ENCODE results near the gene NOL12.
"Not testable (repeated sequence)": the region's sequence is repeated elsewhere in the genome, so short reads cannot be mapped to it uniquely, and the experiment has no call there.

NOL12 gene

DNA sequence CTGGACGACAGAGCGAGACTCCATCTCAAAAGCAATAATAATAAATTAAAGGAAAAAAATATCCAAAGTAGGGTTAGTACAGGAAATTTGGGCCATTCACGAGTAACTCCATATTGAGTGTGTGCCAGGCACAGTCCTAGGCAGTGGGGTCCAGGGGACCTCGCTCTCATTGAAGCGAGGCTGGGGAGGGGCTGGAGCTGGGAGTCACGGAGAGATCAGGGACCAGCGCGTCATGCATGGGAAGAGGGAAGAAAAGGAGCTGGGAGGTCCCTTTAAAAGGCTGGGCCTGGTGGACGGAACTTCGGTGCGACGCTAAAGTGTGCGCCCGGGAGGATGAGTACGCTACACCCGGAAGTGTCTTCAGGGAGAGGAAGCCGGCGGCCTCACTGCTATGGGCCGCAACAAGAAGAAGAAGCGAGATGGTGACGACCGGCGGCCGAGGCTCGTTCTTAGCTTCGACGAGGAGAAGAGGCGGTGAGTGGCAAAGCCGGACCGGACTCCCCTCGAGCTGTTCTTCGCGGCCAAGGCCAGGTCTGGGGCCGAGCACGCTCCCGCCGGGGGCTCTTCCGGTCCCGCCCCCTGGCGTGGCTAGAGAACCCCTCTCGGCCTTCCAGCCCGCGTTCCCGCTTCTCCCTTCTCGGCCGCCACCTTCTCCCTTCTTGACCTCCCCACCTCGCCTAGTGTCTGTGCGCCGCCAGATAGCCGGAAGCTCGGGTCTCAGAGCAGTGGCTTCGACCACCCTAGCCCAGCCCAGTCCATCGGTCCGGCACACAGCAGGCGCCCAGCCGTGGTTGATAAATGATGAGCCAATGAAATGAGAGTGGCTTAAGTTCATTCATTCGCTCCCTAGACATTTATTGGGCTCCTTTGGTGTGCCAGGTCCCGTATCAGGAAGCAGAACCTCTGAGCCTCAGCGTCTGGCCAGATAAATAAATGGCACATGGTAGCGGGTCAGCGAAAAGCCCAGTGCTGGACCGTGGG, at the start of gene NOL12:
Gene NOL12 (plus strand): TSS at position 342 of the 981 bp plus-strand sequence. CDS start 50 bp downstream, at position 392.
- peak; percentile 87 for DNase-seq

DNA sequence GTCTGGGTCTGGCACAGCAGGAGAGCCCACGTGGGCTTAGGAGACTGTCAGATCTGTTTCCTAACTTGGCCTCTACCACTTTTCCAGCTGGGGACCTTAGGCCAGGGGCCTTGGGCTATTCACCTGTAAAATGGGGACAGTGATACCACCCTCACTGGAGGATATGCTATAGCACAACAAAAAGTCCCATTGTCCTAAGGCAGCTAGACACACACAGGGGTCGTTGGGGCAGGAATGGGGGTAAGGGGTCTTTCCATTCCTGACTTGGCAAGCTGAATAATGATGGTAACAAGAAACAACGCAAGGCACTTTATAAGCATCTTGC, 49.2 kb upstream of the NOL12 start:
- no peak for DNase-seq

DNA sequence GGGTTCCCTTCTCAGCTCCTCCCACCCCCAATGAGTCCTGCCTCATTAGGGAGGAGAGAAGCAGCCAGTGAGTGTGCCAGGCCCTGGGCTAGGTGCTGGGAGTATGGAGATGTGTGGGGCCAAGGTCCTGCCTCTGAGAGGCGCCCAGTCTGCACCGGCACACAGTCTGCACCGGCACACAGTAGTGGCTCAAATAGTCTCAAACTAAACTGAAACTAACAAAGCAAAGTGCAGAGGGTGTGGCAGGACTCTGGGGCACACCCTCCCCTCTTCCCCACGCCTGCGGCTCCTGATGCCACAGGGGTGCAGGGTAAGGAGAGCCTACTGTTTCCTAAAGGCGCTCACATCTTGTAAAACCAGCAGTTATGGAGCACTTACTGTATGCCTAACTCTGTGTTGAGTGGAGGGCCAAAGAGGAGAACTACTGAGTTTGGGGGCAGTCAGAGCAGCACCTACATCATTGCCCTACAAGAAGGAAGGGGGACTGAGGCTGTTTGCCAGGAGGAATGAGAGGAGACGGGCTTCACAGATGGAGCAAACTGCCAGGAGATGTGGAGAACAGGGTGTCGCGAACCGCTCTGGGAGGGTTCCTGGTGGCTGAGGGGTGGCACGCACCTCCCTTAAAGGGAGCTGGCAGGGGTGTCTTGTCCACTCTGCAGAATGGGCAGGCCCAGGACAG, 47.6 kb upstream of the NOL12 start:
- peak; percentile 44 for DNase-seq

GRCh38 chr22:37639070-37639760, 46.9 kb upstream of the NOL12 start, which contains the start of gene SH3BP1:
TSS of gene SH3BP1 (plus strand) at chr22:37639669. CDS start at chr22:37639788, 119 bp downstream.
- peak; percentile 69 for DNase-seq

DNA sequence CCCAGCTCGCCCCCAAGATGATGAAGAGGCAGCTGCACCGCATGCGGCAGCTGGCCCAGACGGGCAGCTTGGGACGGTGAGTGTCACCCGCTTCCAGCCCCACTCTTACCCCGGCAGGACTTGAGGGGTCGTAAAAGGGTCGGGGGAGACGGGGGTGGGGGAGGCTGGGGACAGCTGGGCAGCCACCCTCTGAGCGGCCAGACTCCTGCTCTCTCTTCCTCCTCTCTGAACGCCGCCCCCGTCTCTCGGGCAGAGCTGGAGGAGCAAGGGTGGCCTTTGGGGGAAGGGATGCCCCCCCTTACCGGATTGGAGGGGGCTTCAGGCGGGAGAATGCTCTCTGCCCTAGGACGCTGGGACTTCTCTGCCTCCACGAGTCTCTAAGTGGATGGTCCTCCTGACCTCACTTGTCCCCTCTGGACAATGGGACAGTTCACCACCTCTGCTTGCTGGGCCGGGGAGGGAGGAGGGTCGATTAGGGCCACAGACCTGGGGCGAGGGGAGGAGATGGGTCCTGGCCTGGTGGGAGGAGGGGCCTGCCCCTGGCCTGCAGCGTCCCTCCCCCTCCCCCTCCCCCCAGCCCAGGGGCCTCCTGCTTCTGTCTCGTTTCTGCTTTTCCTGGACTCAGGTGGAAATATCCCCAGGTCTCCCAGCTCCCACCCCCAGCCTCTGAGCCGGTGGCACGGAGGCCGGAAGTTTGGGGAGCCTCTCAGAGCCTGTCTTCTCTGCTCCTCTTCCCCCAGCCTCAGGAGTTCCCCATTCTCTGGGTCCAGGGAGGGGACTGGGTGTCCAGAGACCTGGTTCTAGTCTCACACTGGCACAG, 46.2 kb upstream of the NOL12 start:
- peak; percentile 41 for DNase-seq

DNA sequence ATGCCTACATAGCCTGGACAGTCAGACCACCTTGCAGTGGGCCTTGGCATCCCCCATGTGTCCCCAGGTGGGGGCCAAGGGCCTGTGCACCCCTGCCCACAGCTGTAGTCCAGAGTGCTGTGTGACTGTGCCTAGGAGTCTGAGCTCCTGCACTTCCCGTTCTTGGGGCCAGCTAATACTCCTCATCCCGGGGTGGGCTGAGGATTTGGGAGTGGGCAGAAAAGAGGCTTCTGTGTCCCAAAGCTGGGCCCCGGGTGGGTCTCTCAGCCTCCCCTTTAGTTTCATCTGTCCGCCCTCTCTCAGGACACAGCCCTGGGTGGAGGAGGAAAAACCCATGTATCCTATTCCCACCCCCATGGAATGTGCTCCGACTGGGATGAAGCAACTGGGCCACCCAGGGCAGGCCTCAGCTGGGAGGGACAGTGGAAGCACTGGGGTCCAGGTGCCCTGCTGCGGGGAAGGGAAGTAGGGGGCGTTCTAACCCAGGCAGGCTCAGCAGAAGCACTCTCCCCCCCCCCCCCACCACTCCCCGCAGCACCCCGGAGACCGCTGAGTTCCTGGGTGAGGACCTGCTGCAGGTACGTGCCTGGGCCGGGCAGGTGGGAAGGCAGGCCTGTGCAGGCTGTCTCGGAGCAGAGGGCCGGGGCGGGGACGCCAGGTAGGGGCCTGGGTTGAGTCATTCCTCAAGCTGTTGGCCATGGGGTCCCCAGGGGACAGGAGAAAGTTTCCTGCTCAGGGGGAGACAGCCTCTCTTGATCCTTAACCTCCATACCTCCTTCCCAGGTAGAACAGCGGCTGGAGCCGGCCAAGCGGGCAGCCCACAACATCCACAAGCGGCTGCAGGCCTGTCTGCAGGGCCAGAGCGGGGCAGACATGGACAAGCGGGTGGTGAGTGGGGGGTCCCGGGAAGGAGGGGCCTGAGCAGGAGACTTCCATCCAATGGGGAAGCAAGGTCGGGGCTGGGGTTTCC, 45.3 kb upstream of the NOL12 start:
- no peak for DNase-seq

DNA sequence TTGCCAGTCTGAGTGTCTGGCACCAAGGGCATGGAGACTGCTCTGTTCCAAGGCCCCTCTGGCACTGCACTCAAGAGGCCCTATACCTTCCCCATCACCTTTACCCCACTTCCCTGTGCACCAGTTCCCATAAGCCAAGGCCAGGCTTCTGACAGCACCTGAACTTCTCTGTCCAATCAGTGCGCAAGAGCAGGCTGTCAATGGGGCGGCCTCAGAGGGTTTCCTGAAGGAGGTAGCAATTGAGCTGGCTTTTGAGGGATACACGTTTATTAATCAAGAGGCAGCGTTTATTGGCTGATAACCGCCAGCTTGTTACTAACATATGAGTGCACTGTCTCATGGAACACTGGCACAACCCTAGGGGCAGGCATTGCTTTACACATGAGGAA, 44.6 kb upstream of the NOL12 start:
- no peak for DNase-seq

DNA sequence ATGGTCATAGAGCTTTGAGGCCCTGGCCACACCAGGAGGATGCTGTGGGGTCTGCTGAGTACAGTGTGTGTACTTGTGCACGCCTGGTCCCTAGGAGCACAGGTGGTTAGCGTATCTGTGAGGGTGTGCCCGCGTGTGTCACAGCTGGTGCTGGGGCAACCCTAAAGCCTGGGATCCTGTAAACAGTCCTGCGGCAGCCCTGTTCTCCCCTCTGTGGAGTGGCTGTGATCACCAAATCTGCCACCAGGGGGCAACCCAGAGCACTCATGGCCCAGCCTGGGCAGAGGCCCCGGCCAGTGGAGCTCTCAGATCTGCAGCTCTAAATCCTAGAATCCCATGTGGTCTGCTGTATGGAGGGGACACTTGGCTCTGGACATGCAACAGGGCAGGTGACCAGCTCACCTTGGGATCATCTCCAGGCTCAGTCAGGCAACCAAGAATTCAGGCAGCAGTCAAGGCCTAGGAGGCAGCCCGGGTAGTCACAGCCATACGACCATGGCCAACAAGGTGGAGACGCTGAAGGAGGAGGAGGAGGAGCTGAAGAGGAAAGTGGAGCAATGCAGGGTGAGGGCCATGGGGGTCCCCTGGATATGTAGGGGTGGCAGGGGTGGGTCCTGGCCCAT, 42.8 kb upstream of the NOL12 start:
- DNase-seq: peak; percentile 85

DNA sequence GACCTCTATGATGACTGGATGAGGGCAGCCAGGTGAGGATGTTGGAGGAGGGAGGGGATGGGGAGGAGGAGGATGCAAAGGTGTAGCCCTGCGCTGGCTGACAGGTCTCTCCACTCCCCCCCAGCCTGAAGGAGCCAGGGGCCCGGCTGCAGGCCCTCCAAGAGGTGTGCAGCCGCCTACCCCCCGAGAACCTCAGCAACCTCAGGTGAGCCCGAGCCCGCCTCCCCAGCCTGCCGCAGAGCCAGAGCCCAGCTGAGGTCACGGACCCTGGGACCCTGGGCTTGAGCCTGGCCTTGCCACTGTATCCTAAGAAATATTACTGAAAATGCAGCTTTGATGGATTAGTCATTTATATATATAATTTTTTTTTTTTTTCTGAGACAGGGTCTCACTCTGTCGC, 38.8 kb upstream of the NOL12 start:
- DNase-seq: no peak

DNA sequence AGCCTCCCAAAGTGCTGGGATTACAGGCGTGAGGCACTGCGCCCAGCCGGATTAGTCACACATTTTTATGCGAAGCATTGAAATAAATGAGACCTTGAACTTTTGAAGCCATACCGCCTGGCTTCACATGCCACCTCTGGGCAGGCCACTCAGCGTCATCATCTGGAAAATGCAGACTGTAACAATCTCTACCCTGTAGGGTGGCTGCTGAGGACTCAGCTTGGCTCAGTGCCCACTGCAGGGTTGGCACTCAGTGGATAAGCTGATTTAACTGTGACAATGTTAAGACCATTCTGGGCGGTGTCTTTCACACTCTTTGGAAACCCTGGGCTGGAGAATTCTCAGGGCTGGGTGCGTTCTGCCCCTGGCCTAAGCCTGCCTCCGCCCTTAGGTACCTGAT, 38.2 kb upstream of the NOL12 start:
- no peak for DNase-seq

- DNase-seq: no peak
These were observed 35.5 kb upstream of the NOL12 start for GRCh38 chr22:37650463-37651136.

- no peak for DNase-seq
These were observed 31.4 kb upstream of the NOL12 start for GRCh38 chr22:37654563-37655251.

- no peak for DNase-seq
These were observed 30.9 kb upstream of the NOL12 start for GRCh38 chr22:37655252-37655563.

- DNase-seq: not testable (repeated sequence)
These were observed 29.6 kb upstream of the NOL12 start for GRCh38 chr22:37656583-37656982.

- no peak for DNase-seq
These were observed 28.5 kb upstream of the NOL12 start for GRCh38 chr22:37657590-37658132.

DNA sequence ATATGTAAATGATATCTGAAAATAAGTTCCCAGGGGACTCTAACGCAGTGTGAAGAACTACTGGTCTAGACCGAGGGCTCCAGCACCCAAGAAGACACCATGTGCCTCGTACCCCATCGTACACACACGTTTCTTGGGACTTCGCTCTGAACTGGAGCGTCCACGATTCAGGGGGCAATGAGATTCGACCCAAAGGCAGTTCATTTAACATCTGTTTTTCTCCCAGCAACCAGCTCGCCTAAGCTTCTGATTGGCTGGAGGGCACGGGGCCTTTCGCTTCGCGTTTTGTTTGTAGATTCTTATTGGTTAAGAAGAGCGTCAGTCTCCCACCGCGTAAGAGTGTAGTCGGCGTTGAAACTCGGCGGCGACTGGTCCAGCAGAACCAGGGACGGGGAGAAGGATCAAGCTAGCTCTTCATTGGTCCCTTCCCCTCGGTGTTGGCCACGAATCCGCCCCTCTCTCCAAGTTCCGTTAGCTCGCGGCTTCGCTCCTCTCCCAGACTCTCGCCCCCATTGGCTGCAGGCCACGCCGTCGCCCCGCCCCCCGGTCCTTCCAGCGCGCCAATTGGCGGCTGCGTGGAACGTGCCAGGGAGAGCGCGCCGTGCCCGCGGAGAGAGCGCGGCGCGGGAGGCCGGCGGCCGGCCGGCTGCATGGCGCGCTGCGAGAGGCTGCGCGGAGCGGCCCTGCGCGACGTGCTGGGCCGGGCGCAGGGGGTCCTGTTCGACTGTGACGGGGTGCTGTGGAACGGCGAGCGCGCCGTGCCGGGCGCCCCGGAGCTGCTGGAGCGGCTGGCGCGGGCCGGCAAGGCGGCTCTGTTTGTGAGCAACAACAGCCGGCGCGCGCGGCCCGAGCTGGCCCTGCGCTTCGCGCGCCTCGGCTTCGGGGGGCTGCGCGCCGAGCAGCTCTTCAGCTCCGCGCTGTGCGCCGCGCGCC, 27.7 kb upstream of the NOL12 start, which contains the start of gene PDXP:
Gene PDXP (plus strand): TSS at position 591 of the 933 bp plus-strand sequence. CDS start 60 bp downstream, at position 651.
- peak; percentile 99 for DNase-seq

DNA sequence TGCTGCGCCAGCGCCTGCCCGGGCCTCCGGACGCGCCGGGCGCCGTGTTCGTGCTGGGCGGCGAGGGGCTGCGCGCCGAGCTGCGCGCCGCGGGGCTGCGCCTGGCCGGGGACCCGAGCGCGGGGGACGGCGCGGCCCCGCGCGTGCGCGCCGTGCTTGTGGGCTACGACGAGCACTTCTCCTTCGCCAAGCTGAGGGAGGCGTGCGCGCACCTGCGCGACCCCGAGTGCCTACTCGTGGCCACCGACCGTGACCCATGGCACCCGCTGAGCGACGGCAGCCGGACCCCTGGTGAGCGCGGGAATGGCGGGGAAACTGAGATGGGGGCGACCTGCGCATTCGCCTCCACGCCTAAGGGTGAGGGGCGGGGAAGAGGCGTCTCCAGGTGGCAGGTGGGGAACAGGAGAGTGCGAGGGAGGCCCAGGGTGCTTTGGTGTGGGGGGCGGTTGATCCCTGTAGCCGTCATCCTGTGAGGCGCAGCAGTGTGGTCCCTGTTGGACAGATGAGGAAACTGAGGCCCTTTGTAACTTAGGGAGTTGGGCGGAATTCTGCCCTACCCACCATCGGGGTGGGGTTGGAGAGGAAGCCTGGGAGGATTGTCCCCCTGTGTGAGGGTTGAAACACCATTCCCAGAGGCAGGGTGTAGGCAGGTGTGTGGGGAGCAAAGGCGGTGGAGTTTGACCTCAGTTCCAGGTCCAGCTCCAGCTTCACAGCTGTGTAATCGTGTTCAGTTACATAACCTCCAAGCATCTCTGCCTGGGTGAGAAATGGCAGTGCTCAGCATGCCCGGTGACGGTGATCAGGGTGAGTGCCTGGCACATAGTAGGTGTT, 26.9 kb upstream of the NOL12 start:
- DNase-seq: no peak
